ENCODE results near the gene GAN. TPM values are rescaled to one million over a fixed set of nuclear protein-coding genes. Genes with fewer than 3 reads are reported as not detected.

The GAN gene
- total RNA-seq, 1 donor from 2014 or later = 20.9 TPM

DNA sequence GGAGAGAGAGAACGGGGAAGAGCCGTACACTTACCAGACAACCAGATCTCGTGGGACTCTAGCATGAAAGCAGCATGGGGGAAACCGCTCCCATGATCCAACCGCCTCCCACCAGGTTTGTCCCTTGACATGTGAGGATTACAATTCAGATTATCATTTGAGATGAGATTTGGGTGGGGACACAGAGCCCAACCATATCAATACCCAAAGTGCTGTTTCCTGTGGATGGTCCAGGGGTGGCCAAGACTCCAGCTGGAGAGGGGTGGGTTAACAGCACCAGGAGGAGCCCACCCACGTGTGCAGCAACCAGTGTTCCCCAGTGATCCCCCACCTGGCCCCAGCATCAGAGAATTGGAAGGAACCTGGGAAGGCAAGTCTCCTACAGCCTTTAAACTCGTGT, 79.7 kb downstream of the GAN start:
- no peak overlapping the region for H3K4me2 ChIP-seq (ENCODE audit: low read length)
- H3K27ac ChIP-seq (ENCODE audit: low read depth, low read length) = no peak overlapping the region
- DNase-seq (ENCODE audit: low read depth) (no peak), FAIRE-seq (no peak)
- H3K27ac Mint-ChIP-seq (ENCODE audit: unreplicated experiment) = no peak overlapping the region
- no peaks in the 10 kb centered on the region for H3K79me2 ChIP-seq (ENCODE audit: insufficient read depth, low read length)
- no peaks in the 10 kb centered on the region for H3K27me3 Mint-ChIP-seq (ENCODE audit: low read depth, unreplicated experiment)
- no peak overlapping the region for H2AFZ ChIP-seq (ENCODE audit: low read depth, low read length)
- no peaks in the 10 kb centered on the region for H3K36me3 ChIP-seq (ENCODE audit: insufficient read depth, low read length)
- no peaks in the 10 kb centered on the region for H3K27me3 ChIP-seq (ENCODE audit: insufficient read depth, low read length)
- H3K36me3 Mint-ChIP-seq (ENCODE audit: low read depth, unreplicated experiment) = peaks cover 25% of the 10 kb centered on the region
- no peaks in the 10 kb centered on the region for H3K4me1 ChIP-seq (ENCODE audit: insufficient read depth, low read length)
- no peak overlapping the region for H3K4me3 ChIP-seq (ENCODE audit: insufficient read depth, low read depth, low read length)
- H3K9me3 Mint-ChIP-seq (ENCODE audit: unreplicated experiment) = no peaks in the 10 kb centered on the region
- H3K4me3 Mint-ChIP-seq (ENCODE audit: unreplicated experiment) = no peak overlapping the region
- no peaks in the 10 kb centered on the region for H3K4me1 Mint-ChIP-seq (ENCODE audit: low read depth, unreplicated experiment)
- TF ChIP-seq, protein P1, sequence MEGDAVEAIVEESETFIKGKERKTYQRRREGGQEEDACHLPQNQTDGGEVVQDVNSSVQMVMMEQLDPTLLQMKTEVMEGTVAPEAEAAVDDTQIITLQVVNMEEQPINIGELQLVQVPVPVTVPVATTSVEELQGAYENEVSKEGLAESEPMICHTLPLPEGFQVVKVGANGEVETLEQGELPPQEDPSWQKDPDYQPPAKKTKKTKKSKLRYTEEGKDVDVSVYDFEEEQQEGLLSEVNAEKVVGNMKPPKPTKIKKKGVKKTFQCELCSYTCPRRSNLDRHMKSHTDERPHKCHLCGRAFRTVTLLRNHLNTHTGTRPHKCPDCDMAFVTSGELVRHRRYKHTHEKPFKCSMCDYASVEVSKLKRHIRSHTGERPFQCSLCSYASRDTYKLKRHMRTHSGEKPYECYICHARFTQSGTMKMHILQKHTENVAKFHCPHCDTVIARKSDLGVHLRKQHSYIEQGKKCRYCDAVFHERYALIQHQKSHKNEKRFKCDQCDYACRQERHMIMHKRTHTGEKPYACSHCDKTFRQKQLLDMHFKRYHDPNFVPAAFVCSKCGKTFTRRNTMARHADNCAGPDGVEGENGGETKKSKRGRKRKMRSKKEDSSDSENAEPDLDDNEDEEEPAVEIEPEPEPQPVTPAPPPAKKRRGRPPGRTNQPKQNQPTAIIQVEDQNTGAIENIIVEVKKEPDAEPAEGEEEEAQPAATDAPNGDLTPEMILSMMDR (IDR thresholded peaks at IDR 0.05; ENCODE audit: insufficient read depth, low read depth, low read length) = no peak
- TF ChIP-seq EZH2 (IDR thresholded peaks at IDR 0.05; ENCODE audit: insufficient read depth, low read length) = no peak
- H3K9ac ChIP-seq (ENCODE audit: low read length) = no peak overlapping the region
- H3K9me3 ChIP-seq (ENCODE audit: insufficient read depth, low read depth, low read length) = no peaks in the 10 kb centered on the region
- no peaks in the 10 kb centered on the region for H4K20me1 ChIP-seq (ENCODE audit: insufficient read depth, low read length)

DNA sequence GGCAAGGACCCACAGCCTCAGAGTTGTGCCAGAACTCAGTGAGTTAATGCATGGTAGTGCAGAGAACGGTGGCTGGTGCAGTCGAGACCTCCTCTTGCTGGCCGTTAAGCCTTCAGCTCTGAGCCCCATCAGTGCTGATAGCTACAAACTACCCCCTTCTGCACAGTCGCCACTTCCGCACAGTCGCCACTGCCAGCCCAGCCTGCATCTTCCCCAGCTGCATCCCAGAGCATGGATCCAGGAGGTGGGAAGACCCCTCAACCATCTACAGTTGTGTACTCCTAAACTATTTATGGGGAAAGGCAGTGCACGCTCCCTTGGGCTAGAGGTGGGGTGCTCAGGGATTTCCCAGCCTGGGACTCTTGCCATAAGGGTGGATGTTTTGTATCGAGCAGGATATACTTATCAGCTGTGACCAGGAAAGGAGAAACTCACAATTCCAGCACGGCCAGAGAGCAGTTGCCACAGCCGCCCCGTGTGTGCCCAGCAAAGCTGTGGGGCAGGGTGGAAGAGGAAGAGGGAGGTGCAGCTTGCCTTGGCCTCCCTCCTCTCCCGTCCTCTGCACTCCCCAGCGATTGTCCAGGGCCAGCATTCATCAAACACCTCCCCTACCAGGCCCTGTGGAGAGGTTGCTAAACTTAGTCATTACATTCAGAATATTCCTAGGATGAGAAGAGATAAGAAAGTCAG, 80.3 kb downstream of the GAN start:
- H3K36me3 Mint-ChIP-seq (ENCODE audit: low read depth, unreplicated experiment) = peaks cover 22% of the 10 kb centered on the region
- no peaks in the 10 kb centered on the region for H3K9me3 Mint-ChIP-seq (ENCODE audit: unreplicated experiment)
- no peak overlapping the region for H3K27ac Mint-ChIP-seq (ENCODE audit: unreplicated experiment)

More for the DNA sequence above, 80.3 kb downstream of the GAN start:
- Histone ChIP-seq H3K36me3 (ENCODE audit: insufficient read depth, low read length) (no peaks in the 10 kb centered on the region), H3K4me1 (ENCODE audit: insufficient read depth, low read length) (no peaks in the 10 kb centered on the region), H3K79me2 (ENCODE audit: insufficient read depth, low read length) (no peaks in the 10 kb centered on the region), H3K4me2 (ENCODE audit: low read length) (no peak overlapping the region), H4K20me1 (ENCODE audit: insufficient read depth, low read length) (no peaks in the 10 kb centered on the region), H2AFZ (ENCODE audit: low read depth, low read length) (no peak overlapping the region), H3K27me3 (ENCODE audit: insufficient read depth, low read length) (no peaks in the 10 kb centered on the region), H3K4me3 (ENCODE audit: insufficient read depth, low read depth, low read length) (no peak overlapping the region), H3K27ac (ENCODE audit: low read depth, low read length) (no peak overlapping the region), H3K9me3 (ENCODE audit: insufficient read depth, low read depth, low read length) (no peaks in the 10 kb centered on the region), H3K9ac (ENCODE audit: low read length) (no peak overlapping the region)
- FAIRE-seq (no peak), DNase-seq (ENCODE audit: low read depth) (no peak)
- Mint-ChIP-seq H3K4me1 (ENCODE audit: low read depth, unreplicated experiment) (no peaks in the 10 kb centered on the region), H3K27me3 (ENCODE audit: low read depth, unreplicated experiment) (no peaks in the 10 kb centered on the region), H3K4me3 (ENCODE audit: unreplicated experiment) (no peak overlapping the region)
- no peak for TF ChIP-seq EZH2 (IDR thresholded peaks at IDR 0.05; ENCODE audit: insufficient read depth, low read length)
- TF ChIP-seq, protein P1 (IDR thresholded peaks at IDR 0.05; ENCODE audit: insufficient read depth, low read depth, low read length) = no peak

Data from astrocyte (in vitro differentiated cells and primary cell).